Measurements from ENCODE around the gene ZNF19. TPM values are rescaled to one million over a fixed set of nuclear protein-coding genes. Genes with fewer than 3 reads are reported as not detected.

Gene ZNF19
- total and polyA plus RNA-seq, 4 donors, result 1.9 to 16.1 (median 8.8) TPM

- Histone ChIP-seq H3K4me1 (ENCODE audit: control insufficient read depth in 5 of 5, insufficient read depth in 5 of 5, low read length in 5 of 5) (no peaks in the 10 kb centered on the region), H3K9me3 (ENCODE audit: control insufficient read depth in 4 of 4, insufficient read depth in 3 of 4, low read length in 3 of 4) (peaks cover 0 to 5% (median 0%) of the 10 kb centered on the region in 4 donors), H3K9ac (ENCODE audit: insufficient read depth in 1 of 2, low read length in 2 of 2) (no peak overlapping the region), H3K27me3 (ENCODE audit: control insufficient read depth in 3 of 3, insufficient read depth in 3 of 3, low read length in 2 of 3) (peaks cover 0 to 30% (median 8%) of the 10 kb centered on the region in 3 donors), H3K4me3 (no peak overlapping the region), H3K36me3 (ENCODE audit: control insufficient read depth in 4 of 4, insufficient read depth in 4 of 4, low read length in 4 of 4) (no peaks in the 10 kb centered on the region), H3K27ac (ENCODE audit: low read depth in 1 of 2, low read length in 1 of 2) (no peak overlapping the region)
- DNase-seq (no peak), ATAC-seq (ENCODE audit: insufficient read depth, low FRiP score) (no peak)
- 68 to 69% methylated on average over 12 of the region's 12 CpGs for WGBS, 2 donors
- no peak for TF ChIP-seq CTCF (IDR thresholded peaks at IDR 0.05; ENCODE audit: control extremely low read depth, extremely low read depth)
These were observed 62.1 kb downstream of the ZNF19 start for GRCh38 chr16:71426880-71427615.

- H3K9me3 ChIP-seq (ENCODE audit: control insufficient read depth in 4 of 4, insufficient read depth in 3 of 4, low read length in 3 of 4), result peaks cover 0 to 5% (median 0%) of the 10 kb centered on the region in 4 donors
- peak; percentile 7 to 56 (median 44) for DNase-seq
- peak; percentile 53 for ATAC-seq (ENCODE audit: insufficient read depth, low FRiP score)
- no peak overlapping the region for H3K9ac ChIP-seq (ENCODE audit: insufficient read depth in 1 of 2, low read length in 2 of 2)
- WGBS, 2 donors, result 2 to 4% methylated on average over 48 of the region's 48 CpGs
- peaks cover 0 to 30% (median 8%) of the 10 kb centered on the region in 3 donors for H3K27me3 ChIP-seq (ENCODE audit: control insufficient read depth in 3 of 3, insufficient read depth in 3 of 3, low read length in 2 of 3)
- TF ChIP-seq CTCF (IDR thresholded peaks at IDR 0.05; ENCODE audit: control extremely low read depth, extremely low read depth), result no peak
- H3K27ac ChIP-seq (ENCODE audit: low read depth in 1 of 2, low read length in 1 of 2), result no peak overlapping the region
- no peaks in the 10 kb centered on the region for H3K4me1 ChIP-seq (ENCODE audit: control insufficient read depth in 5 of 5, insufficient read depth in 5 of 5, low read length in 5 of 5)
- H3K36me3 ChIP-seq (ENCODE audit: control insufficient read depth in 4 of 4, insufficient read depth in 4 of 4, low read length in 4 of 4), result no peaks in the 10 kb centered on the region
- no peak overlapping the region for H3K4me3 ChIP-seq
These were observed 62.9 kb downstream of the ZNF19 start for GRCh38 chr16:71426069-71426879.

- H3K4me1 ChIP-seq (ENCODE audit: control insufficient read depth in 5 of 5, insufficient read depth in 5 of 5, low read length in 5 of 5), result no peaks in the 10 kb centered on the region
- ATAC-seq (ENCODE audit: insufficient read depth, low FRiP score), result no peak
- H3K9ac ChIP-seq (ENCODE audit: insufficient read depth in 1 of 2, low read length in 2 of 2), result no peak overlapping the region
- peaks cover 0 to 30% (median 8%) of the 10 kb centered on the region in 3 donors for H3K27me3 ChIP-seq (ENCODE audit: control insufficient read depth in 3 of 3, insufficient read depth in 3 of 3, low read length in 2 of 3)
- TF ChIP-seq CTCF (IDR thresholded peaks at IDR 0.05; ENCODE audit: control extremely low read depth, extremely low read depth), result no peak
- WGBS, 2 donors, result 8% methylated on average over 18 of the region's 18 CpGs
- no peak overlapping the region for H3K4me3 ChIP-seq
- no peaks in the 10 kb centered on the region for H3K36me3 ChIP-seq (ENCODE audit: control insufficient read depth in 4 of 4, insufficient read depth in 4 of 4, low read length in 4 of 4)
- no peak for DNase-seq
- no peak overlapping the region for H3K27ac ChIP-seq (ENCODE audit: low read depth in 1 of 2, low read length in 1 of 2)
- H3K9me3 ChIP-seq (ENCODE audit: control insufficient read depth in 4 of 4, insufficient read depth in 3 of 4, low read length in 3 of 4), result peaks cover 0 to 5% (median 0%) of the 10 kb centered on the region in 4 donors
These were observed 63.4 kb downstream of the ZNF19 start for GRCh38 chr16:71425746-71426068.
